Natural killer cell (primary cell): ENCODE data around the gene PPP2R2D. TPM values are rescaled to one million over a fixed set of nuclear protein-coding genes. Genes with fewer than 3 reads are reported as not detected.

Experiments
- ATAC-seq, 3 donors: fragments of 150-1000 bp in 2 of 3; fragments of 200-7000 bp in 1 of 3; cut with Tn5 transposase; 1 replicate in 1 of 3; 2 replicates in 2 of 3; pipeline ENCODE4 v1.10.0; 2021; ENCODE audit warnings: mild to moderate bottlenecking in 2 of 3, moderate library complexity in 2 of 3
- DNase-seq, 2 donors: peaks; one replicate each; pipeline versions ENCODE4 v3.0.0 to v3.0.0-alpha.2; 2013 to 2021; ENCODE audit warnings: mixed read lengths in 1 of 2
- H3K27ac ChIP-seq: one replicate; pipeline ENCODE4 v1.5.1; 2013; ENCODE audit warnings: mild to moderate bottlenecking, low read length
- H3K27me3 ChIP-seq: one replicate; pipeline ENCODE4 v1.6.1; 2013; ENCODE audit warnings: low read length; ENCODE audit not compliant: control insufficient read depth, insufficient read depth
- H3K36me3 ChIP-seq: one replicate; pipeline ENCODE4 v1.6.1; 2013; ENCODE audit warnings: low read length; ENCODE audit not compliant: control insufficient read depth, insufficient read depth
- H3K4me1 ChIP-seq: one replicate; pipeline ENCODE4 v1.6.1; 2013; ENCODE audit warnings: low read length; ENCODE audit not compliant: control insufficient read depth, insufficient read depth
- H3K4me3 ChIP-seq: one replicate; pipeline ENCODE4 v1.5.1; 2013; ENCODE audit warnings: low read length
- H3K9me3 ChIP-seq: one replicate; pipeline ENCODE4 v1.6.1; 2013; ENCODE audit warnings: low read length; ENCODE audit not compliant: control insufficient read depth, insufficient read depth
- H3K27ac Mint-ChIP-seq, 2 donors: one replicate each; pipeline ENCODE4 v1.8.0; 2022; ENCODE audit warnings: mild to moderate bottlenecking in 2 of 2, mixed read lengths in 2 of 2, moderate library complexity in 1 of 2
- H3K27me3 Mint-ChIP-seq, 2 donors: one replicate each; pipeline ENCODE4 v1.8.0; 2022; ENCODE audit warnings: low read depth in 2 of 2, mixed read lengths in 2 of 2
- H3K36me3 Mint-ChIP-seq: one replicate; pipeline ENCODE4 v1.8.0; 2022; ENCODE audit warnings: mixed read lengths
- H3K4me1 Mint-ChIP-seq, 2 donors: one replicate each; pipeline ENCODE4 v1.8.0; 2022; ENCODE audit warnings: mixed read lengths in 2 of 2
- H3K4me3 Mint-ChIP-seq: one replicate; pipeline ENCODE4 v1.8.0; 2022; ENCODE audit warnings: mild to moderate bottlenecking, moderate library complexity, mixed read lengths
- H3K9me3 Mint-ChIP-seq, 2 donors: one replicate each; pipeline ENCODE4 v1.8.0; 2022; ENCODE audit warnings: mixed read lengths in 2 of 2
- WGBS: methylation state at CpG from one replicate; pipeline ENCODE4 v1.1.7; 2013; ENCODE audit warnings: missing lambda C conversion rate; ENCODE audit not compliant: insufficient coverage; 5-methylcytosine and 5-hydroxymethylcytosine counted together
- intact Hi-C: fragments of 100-400 bp; cut with micrococcal nuclease; formaldehyde crosslinking; loops from one replicate; pipeline ENCODE4 v1.14.2; 2022
- total RNA-seq, 4 donors: library from RNA; stranded (reverse); fragments of 120-200 nt in 1 of 4; gene quantifications; one replicate each; pipeline versions ENCODE4 v1.2.3 to v1.2.4, GENCODE V29; 2013 to 2022
- TF ChIP-seq, protein P1 (sequence below): fragments of 200-600 bp; IDR thresholded peaks from one replicate; pipeline ENCODE4 v1.8.0; 2022; ENCODE audit warnings: antibody characterized with exemption

Gene PPP2R2D
- total RNA-seq, 3 donors from 2014 or later (not counting 1 experiment from before 2014, with no cell fraction given), result 28.6 to 39.8 (median 35.8) TPM

DNA sequence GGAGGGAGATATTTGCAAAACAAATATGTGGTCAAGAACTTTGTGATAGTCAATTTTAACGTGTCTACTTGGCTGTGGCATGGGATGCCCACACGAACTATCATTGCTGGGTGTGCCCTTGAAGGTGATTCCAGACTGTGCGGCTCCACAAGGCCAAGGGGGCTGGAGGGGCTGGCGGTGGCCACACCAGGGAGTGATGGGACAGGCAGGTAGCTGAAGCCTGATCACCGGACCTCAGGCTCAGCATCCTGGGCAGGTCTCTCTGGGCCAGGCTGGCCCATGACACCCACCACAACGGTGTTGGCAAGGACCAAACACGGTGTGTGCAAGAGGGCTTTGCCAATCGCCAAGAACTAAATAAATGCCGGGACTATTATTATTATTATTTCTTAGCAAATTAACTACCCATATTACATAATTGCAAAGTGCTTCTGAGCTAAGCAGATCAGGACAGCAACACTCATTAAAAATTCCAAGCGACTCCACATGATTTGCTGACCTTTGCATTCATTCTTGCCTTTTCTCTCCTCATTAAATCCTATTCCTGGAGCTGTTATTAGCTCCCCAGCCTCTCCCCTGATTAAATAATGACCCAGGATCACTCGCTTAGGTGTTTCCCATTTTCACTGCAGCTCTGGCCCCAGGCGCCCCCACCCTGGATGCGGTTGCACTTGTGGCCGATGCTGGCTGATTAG, 35.4 kb upstream of the PPP2R2D start:
- H3K36me3 ChIP-seq, result no peaks in the 10 kb centered on the region
- Mint-ChIP-seq H3K4me3 (no peak overlapping the region), H3K27me3 (peaks cover 18 to 22% of the 10 kb centered on the region in 2 donors), H3K4me1 (no peaks in the 10 kb centered on the region), H3K9me3 (no peaks in the 10 kb centered on the region), H3K36me3 (no peaks in the 10 kb centered on the region), H3K27ac (no peak overlapping the region)
- ATAC-seq, result no peak
- TF ChIP-seq, protein P1, sequence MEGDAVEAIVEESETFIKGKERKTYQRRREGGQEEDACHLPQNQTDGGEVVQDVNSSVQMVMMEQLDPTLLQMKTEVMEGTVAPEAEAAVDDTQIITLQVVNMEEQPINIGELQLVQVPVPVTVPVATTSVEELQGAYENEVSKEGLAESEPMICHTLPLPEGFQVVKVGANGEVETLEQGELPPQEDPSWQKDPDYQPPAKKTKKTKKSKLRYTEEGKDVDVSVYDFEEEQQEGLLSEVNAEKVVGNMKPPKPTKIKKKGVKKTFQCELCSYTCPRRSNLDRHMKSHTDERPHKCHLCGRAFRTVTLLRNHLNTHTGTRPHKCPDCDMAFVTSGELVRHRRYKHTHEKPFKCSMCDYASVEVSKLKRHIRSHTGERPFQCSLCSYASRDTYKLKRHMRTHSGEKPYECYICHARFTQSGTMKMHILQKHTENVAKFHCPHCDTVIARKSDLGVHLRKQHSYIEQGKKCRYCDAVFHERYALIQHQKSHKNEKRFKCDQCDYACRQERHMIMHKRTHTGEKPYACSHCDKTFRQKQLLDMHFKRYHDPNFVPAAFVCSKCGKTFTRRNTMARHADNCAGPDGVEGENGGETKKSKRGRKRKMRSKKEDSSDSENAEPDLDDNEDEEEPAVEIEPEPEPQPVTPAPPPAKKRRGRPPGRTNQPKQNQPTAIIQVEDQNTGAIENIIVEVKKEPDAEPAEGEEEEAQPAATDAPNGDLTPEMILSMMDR, result no peak
- H3K27me3 ChIP-seq, result no peaks in the 10 kb centered on the region
- H3K27ac ChIP-seq, result no peak overlapping the region
- H3K4me3 ChIP-seq, result no peak overlapping the region
- intact Hi-C loops, result no loop called here
- WGBS, result 77% methylated on average over 14 of the region's 14 CpGs
- no peak for DNase-seq
- H3K9me3 ChIP-seq, result no peaks in the 10 kb centered on the region
- H3K4me1 ChIP-seq, result no peaks in the 10 kb centered on the region

DNA sequence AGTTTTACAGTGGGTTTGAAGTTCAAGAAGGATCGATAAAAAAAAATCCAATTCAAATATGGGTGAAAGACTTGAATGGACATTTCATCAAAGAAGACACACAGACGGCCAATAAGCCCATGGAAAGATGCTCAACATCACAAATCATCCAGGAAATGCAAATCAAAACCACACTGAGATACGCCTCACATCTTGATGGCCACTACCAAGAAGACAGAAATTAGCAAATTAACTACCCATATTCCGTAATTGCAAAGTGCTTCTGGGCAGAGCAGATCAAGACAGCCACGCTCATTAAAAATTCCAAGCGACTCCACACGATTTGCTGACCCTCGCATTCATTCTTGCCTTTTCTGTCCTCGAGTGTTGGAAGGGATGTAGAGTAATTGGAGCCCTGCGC, 34.1 kb upstream of the PPP2R2D start:
- H3K9me3 ChIP-seq, result no peaks in the 10 kb centered on the region
- no peak overlapping the region for H3K4me3 ChIP-seq
- no peaks in the 10 kb centered on the region for H3K36me3 ChIP-seq
- Mint-ChIP-seq H3K9me3 (no peaks in the 10 kb centered on the region), H3K27me3 (peaks cover 18 to 22% of the 10 kb centered on the region in 2 donors), H3K27ac (no peak overlapping the region), H3K4me1 (no peaks in the 10 kb centered on the region), H3K4me3 (no peak overlapping the region), H3K36me3 (no peaks in the 10 kb centered on the region)
- TF ChIP-seq, protein P1, result no peak
- no peak for DNase-seq
- ATAC-seq, result no peak
- no peaks in the 10 kb centered on the region for H3K27me3 ChIP-seq
- intact Hi-C loops, result no loop called here
- H3K27ac ChIP-seq, result no peak overlapping the region
- H3K4me1 ChIP-seq, result no peaks in the 10 kb centered on the region
- 73% methylated on average over 9 of the region's 10 CpGs for WGBS

DNA sequence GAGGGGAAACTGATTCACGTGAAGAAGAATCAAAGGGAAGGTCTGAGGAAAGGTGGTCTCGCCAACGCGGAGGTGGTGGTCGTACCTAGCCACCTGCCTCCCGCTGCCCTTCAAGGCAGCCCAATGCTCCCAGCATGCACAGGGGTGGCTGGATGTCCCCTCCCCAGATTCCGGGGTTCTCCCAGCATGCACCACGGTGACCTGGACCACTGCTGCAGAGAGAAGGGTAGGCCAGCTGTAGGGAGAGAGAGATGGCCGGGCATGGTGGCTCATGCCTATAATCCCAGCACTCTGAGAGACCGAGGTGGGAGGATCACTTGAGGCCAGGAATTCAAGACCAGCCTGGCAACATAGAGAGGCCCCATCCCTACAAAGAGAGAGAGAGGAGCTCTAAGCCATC, 32.4 kb upstream of the PPP2R2D start:
- Histone ChIP-seq H3K27ac (no peak overlapping the region), H3K27me3 (no peaks in the 10 kb centered on the region), H3K9me3 (no peaks in the 10 kb centered on the region), H3K36me3 (no peaks in the 10 kb centered on the region), H3K4me3 (no peak overlapping the region), H3K4me1 (no peaks in the 10 kb centered on the region)
- no peak for ATAC-seq
- no peak for DNase-seq
- Mint-ChIP-seq H3K36me3 (no peaks in the 10 kb centered on the region), H3K4me1 (no peaks in the 10 kb centered on the region), H3K27me3 (peaks cover 9% of the 10 kb centered on the region in 2 donors), H3K27ac (no peak overlapping the region), H3K4me3 (no peak overlapping the region), H3K9me3 (no peaks in the 10 kb centered on the region)
- WGBS, result 90% methylated on average over 10 of the region's 10 CpGs
- intact Hi-C loops, result no loop called here
- TF ChIP-seq, protein P1, result no peak

DNA sequence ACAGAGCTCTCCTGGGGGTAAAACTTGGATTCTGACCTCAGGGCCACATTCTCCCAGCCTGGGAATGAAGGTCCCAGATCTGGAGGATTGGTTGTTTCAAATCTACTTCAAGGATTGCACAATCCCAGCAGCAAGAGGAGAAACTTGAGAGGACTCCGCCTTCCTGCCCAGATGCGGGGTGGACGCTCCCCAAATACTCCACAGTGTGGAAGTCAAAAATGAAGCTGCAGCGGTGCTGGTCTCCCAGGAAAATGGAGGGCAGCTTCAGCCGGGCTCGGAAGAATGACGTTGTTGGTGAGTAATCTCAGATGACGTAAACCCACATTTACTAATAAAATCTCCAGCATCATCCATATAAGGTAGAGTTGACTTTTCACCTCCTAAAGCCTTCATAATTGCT, 31.5 kb upstream of the PPP2R2D start:
- intact Hi-C loops, result no loop called here
- Histone ChIP-seq H3K9me3 (no peaks in the 10 kb centered on the region), H3K27me3 (no peaks in the 10 kb centered on the region), H3K36me3 (no peaks in the 10 kb centered on the region), H3K4me3 (no peak overlapping the region), H3K4me1 (no peaks in the 10 kb centered on the region), H3K27ac (no peak overlapping the region)
- Mint-ChIP-seq H3K27ac (no peak overlapping the region), H3K4me3 (no peak overlapping the region), H3K36me3 (no peaks in the 10 kb centered on the region), H3K9me3 (no peaks in the 10 kb centered on the region), H3K27me3 (peaks cover 9 to 10% of the 10 kb centered on the region in 2 donors), H3K4me1 (peaks cover 0 to under 1% of the 10 kb centered on the region in 2 donors)
- 93% methylated on average over 6 of the region's 8 CpGs for WGBS
- DNase-seq (no peak), ATAC-seq (no peak)
- TF ChIP-seq, protein P1, result no peak
